GM12872 (cell line): ENCODE measurements around the gene HAGHL.

Experiments used
- CTCF ChIP-seq: IDR thresholded peaks from 3 replicates; pipeline ENCODE4 v1.5.1; 2011; ENCODE audit warnings: low read depth, mild to moderate bottlenecking, low read length, moderate library complexity; ENCODE audit not compliant: insufficient read depth

Gene HAGHL

GRCh38 chr16:704047-704446 is 22.9 kb upstream of the HAGHL start:
- no peak for TF ChIP-seq CTCF

DNA sequence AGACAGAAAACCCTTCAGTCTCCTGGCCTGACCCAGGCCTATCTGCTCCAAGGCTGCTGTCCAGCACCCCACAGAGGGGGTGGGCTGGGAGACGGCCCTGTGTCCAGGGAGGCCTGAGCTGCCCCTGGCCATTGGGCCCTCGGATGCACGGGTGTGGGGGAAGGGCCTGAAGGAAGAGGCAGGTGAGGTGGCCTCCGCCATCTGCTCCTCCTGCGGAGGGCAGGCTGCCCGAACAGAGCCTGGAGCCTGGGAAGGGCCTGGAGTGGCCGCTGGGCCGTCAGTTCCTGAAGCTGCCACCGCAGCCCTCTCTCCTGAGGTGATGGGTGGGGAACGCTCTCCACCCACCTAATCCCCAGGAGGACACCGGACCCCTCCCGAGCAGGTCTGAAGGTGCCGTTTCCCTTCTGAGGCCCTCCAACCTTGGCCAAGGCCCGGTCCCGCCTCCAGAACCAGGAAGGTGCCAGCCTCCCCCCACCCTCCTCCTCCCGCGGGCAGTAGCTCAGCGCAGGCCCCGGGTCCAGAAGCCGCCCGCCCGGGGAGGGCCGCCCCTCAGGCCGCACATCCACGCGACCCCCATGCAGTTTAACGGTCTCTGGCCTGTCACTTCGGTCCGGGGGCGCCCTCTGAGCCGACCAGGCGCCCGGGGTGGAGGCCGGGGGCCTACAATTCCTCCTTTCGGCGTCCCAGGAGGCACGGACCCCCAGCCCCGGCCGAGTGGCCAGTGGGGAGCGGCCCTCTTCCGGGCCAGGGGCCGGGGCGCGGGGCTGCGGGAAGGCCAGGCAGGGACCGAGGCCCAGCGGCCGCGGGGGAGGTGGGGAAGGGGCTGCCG is 22.1 kb upstream of the HAGHL start:
- TF ChIP-seq CTCF, result no peak

GRCh38 chr16:705431-706188 is 21.3 kb upstream of the HAGHL start, which contains the start of gene FBXL16:
TSS of gene FBXL16 (minus strand) at chr16:705801. CDS start at chr16:697405, 8,396 bp downstream.
- TF ChIP-seq CTCF, result no peak

GRCh38 chr16:706189-707061 is 20.5 kb upstream of the HAGHL start:
- TF ChIP-seq CTCF, result no peak

GRCh38 chr16:707062-707538 is 19.8 kb upstream of the HAGHL start:
- TF ChIP-seq CTCF, result no peak

DNA sequence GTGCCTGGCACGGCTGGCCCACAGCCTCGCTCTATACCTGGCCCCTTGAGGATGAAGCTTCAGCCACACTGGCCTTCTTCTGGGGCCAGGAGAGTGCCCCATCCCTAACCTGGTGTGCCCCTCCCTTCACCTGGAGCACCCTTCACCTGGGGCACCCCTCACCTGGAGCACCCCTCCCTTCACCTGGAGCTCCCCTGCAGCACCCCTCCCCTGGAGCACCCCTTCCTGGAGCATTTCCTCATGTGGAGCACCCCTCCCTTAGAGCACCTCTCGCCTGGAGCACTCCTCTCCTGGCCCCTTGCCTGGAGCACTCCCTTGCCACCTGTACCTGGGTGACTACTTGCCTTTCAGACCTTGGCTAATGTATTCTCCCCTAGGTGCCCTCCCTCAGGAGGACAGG is 18.9 kb upstream of the HAGHL start:
- TF ChIP-seq CTCF, result no peak
